NOMO-1 (cell line): ENCODE data around the gene RNU5D-1.
"Not testable (repeated sequence)": the region's sequence is repeated elsewhere in the genome, so short reads cannot be mapped to it uniquely, and the experiment has no call there.

Experiments
- DNase-seq, 2 experiments: peaks; one replicate each; lab custom pipeline; 2025; ENCODE audit not compliant: unreplicated experiment in 2 of 2; lab: John Stamatoyannopoulos, UW

The RNU5D-1 gene

GRCh38 chr1:44705470-44705869 lies 25.5 kb downstream of the RNU5D-1 start:
- DNase-seq: no peak

GRCh38 chr1:44701141-44701573 lies 29.8 kb downstream of the RNU5D-1 start:
- DNase-seq: no peak

DNA sequence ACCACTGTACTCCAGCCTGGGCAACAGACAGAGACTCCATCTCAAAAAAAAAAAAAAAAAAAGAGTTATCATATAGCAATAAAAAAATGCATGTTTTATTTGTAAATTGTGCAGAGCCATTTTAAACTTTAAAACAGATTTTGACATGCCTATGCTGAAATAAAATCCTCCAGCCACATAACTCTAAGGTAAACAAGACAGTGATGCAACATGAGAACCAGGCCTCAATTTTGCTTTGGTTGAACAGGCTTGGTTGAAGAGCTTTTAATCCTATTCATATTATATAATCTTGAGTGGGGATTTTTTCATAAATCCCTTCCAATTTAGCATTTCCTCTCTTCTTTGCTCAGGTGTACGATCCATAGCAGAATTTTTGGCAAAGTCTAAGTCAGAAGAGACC lies 30.4 kb downstream of the RNU5D-1 start:
- no peak for DNase-seq

- not testable (repeated sequence) for DNase-seq
Measured at GRCh38 chr1:44699375-44699774, 31.6 kb downstream of the RNU5D-1 start.

- peak; percentile 73 to 98 for DNase-seq
Measured at GRCh38 chr1:44698138-44698537, 32.8 kb downstream of the RNU5D-1 start.

GRCh38 chr1:44696789-44697345 lies 34.1 kb downstream of the RNU5D-1 start:
- DNase-seq: peak; percentile 76 to 85

GRCh38 chr1:44696101-44696500 lies 34.9 kb downstream of the RNU5D-1 start:
- DNase-seq: no peak

- no peak for DNase-seq
Measured at GRCh38 chr1:44695671-44696070, 35.3 kb downstream of the RNU5D-1 start.

- DNase-seq: no peak
Measured at GRCh38 chr1:44694863-44695478, 36.0 kb downstream of the RNU5D-1 start.

DNA sequence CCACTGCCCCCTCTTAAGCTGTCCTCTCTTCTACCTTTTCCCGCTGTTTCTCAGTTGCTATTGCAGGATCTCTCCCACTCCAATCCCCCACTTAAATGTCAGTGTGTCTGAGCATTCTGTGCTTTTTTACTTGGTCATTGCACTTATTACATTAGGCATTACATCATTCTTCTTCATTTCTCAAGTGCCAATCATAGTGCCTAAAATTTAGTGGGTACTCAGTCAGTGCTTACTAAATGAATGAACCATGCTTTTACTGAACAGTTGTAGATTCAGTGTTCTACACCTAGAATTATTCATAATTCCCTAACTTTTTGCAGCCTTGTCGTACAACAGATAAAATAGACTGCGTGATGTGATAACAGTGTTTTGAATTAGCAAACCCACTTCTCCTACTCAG lies 37.1 kb downstream of the RNU5D-1 start:
- DNase-seq: no peak

DNA sequence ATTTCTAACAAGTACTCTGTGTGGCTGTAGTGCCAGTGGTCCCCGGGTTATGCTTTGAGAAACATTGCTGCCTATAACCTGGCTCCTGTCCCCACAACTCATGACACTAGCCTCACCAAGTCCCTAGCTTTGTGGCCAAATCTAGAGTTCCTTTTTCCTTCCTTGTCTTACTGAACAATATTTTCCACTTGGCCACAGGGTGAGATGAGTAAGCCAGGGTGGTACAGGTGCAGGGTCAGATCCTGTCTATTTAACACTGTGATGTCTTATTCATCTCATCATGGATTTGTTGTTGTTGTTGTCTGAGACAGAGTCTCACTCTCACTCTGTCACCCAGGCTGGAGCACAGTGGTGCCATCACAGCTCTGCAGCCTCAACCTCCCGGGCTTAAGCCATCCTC lies 37.8 kb downstream of the RNU5D-1 start:
- DNase-seq: peak in 1 of 2 experiments; percentile 28

- no peak for DNase-seq
Measured at GRCh38 chr1:44689447-44689765, 41.6 kb downstream of the RNU5D-1 start.

DNA sequence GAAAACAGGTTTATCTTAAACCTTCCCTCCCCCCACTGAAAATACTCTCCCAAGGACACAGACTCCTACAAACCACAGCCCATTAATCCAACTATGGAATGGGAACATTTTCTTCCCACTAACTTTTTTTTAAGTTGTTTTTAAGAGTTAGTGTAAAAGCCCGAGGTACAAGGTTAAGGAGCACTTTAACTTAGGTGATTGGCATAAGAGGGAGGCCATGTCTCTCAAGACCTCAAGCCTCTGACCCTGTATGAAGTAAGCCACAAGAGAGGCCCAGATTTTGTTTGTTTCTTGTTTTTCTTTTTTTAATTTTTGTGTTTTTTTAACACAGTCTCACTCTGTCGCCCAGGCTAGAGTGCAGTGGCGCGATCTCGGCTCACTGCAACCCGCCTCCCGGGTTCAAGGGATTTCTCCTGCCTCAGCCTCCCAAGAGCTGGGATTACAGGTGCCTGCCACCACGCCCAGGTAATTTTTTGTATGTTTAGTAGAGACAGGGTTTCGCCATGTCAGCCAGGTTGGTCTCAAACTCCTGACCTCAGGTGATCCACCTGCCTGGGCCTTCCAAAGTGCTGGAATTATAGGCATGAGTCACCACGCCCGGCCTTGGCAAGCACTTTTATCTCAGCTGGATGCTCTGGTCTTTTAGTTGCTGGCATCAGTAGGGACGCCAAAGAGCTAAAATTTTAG lies 42.1 kb downstream of the RNU5D-1 start:
- DNase-seq: no peak

GRCh38 chr1:44685881-44686280 lies 45.1 kb downstream of the RNU5D-1 start:
- DNase-seq: no peak

DNA sequence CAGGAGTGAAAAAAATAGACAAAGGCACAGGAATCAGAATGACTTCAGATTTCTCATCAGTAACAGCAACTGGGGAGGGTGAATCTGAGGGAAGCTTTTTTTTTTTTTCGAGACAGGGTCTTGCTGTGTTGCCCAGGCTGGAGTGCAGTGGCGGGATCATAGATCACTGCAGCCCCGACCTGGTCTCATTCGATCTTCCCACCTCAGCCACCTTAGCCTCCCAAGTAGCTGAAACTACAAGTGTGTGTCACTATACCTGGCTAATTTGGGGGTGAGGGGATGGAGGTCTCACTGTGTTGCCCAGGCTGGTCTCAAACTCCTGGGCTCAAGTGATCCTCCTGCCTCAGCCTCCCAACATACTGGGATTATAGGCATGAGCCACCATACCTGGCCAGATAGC lies 45.8 kb downstream of the RNU5D-1 start:
- DNase-seq: no peak

GRCh38 chr1:44684525-44684924 lies 46.4 kb downstream of the RNU5D-1 start:
- peak; percentile 60 to 75 for DNase-seq

DNA sequence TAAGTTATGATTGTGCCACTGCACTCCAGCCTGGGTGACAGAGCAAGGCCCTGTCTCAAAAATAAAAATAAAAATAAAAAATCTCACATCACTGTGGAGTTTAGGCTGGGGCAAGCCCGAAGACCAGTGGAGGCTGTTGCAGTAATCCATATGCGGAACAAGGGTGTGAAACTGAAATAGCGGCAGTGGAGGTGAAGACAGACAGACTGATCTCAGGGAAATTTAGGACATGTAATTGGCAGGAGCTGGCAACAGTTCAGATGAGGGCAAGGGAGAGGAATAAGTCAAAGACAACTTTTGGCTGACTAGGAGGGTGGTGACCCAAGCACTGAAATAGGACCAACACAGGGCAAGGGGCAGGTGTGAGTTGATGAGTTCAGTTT lies 48.1 kb downstream of the RNU5D-1 start:
- peak; percentile 53 to 75 for DNase-seq

- DNase-seq: peak; percentile 50 to 52
Measured at GRCh38 chr1:44681905-44682882, 48.8 kb downstream of the RNU5D-1 start.
